Omental fat pad (tissue), 4 donors: ENCODE measurements around the gene PHF5A. TPM values are rescaled to one million over a fixed set of nuclear protein-coding genes. Genes with fewer than 3 reads are reported as not detected.

ENCODE experiments used
- ATAC-seq: fragments of 150-250 bp; one replicate; pipeline ENCODE4 v1.9.1; 2016; ENCODE audit warnings: mild to moderate bottlenecking, moderate library complexity; ENCODE audit not compliant: low FRiP score
- DNase-seq: peaks from one replicate; pipeline ENCODE4 v3.0.0-alpha.2; 2019; ENCODE audit warnings: low spot score
- total RNA-seq, 4 donors: library from RNA; depleted of rRNA; stranded (reverse); fragments of >200 nt; gene quantifications; one replicate each; pipeline ENCODE4 v1.1.0, GENCODE V29; 2016
- TF ChIP-seq, protein P1 (sequence below), 3 donors: fragments of 450-650 bp; IDR thresholded peaks; one replicate each; pipeline ENCODE4 v1.5.1; 2016 to 2017; ENCODE audit warnings: antibody characterized with exemption in 3 of 3, mild to moderate bottlenecking in 3 of 3, moderate library complexity in 2 of 3

PHF5A gene
- total RNA-seq, 4 donors from 2014 or later = 35.2 to 46.8 (median 42.3) TPM

DNA sequence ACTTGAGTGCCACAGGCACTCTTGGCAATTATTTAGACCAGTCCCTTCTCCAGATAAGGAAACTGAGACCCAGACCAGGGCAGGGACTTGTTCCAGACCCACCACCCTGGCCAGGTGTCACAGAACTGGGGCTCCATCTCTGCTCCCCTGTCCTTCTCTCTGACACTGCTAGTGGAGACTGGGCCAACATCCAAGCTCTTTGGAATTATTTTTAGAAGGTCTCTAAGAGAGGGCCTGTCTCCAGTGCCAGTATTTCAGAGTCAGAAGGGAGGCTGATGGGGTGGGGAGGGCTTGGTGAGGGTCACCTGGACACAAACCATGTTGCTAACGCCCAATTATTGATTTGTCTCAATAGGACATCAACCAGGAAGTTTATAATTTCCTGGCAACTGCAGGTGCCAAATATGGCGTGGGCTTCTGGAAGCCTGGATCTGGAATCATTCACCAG is 43.1 kb upstream of the PHF5A start:
- DNase-seq = no peak
- no peak for ATAC-seq

DNA sequence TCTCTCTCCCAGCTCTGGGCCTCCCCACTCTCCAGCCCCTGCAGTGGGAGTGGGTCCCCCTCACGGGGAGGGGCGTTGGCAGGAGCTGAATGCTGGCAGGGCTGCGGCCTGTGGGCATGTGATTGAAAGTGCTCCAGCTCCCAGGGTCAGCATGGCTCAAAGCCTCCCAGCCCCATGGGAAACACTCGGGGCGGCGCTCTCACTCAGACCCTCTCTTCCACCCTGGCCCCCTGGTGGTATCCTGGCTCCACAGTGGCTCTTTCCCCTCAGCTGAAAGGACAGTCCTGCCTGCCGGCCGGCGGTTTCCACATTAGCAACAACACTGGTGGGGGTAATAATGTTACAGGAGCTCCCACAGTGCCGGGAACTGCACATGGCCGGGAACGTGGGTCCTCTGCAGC is 40.3 kb upstream of the PHF5A start:
- DNase-seq = no peak
- no peak for ATAC-seq
- TF ChIP-seq, protein P1, sequence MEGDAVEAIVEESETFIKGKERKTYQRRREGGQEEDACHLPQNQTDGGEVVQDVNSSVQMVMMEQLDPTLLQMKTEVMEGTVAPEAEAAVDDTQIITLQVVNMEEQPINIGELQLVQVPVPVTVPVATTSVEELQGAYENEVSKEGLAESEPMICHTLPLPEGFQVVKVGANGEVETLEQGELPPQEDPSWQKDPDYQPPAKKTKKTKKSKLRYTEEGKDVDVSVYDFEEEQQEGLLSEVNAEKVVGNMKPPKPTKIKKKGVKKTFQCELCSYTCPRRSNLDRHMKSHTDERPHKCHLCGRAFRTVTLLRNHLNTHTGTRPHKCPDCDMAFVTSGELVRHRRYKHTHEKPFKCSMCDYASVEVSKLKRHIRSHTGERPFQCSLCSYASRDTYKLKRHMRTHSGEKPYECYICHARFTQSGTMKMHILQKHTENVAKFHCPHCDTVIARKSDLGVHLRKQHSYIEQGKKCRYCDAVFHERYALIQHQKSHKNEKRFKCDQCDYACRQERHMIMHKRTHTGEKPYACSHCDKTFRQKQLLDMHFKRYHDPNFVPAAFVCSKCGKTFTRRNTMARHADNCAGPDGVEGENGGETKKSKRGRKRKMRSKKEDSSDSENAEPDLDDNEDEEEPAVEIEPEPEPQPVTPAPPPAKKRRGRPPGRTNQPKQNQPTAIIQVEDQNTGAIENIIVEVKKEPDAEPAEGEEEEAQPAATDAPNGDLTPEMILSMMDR (IDR thresholded peaks at IDR 0.05) = no peak

More for the DNA sequence above, 43.1 kb upstream of the PHF5A start:
- TF ChIP-seq, protein P1 (IDR thresholded peaks at IDR 0.05) = no peak

DNA sequence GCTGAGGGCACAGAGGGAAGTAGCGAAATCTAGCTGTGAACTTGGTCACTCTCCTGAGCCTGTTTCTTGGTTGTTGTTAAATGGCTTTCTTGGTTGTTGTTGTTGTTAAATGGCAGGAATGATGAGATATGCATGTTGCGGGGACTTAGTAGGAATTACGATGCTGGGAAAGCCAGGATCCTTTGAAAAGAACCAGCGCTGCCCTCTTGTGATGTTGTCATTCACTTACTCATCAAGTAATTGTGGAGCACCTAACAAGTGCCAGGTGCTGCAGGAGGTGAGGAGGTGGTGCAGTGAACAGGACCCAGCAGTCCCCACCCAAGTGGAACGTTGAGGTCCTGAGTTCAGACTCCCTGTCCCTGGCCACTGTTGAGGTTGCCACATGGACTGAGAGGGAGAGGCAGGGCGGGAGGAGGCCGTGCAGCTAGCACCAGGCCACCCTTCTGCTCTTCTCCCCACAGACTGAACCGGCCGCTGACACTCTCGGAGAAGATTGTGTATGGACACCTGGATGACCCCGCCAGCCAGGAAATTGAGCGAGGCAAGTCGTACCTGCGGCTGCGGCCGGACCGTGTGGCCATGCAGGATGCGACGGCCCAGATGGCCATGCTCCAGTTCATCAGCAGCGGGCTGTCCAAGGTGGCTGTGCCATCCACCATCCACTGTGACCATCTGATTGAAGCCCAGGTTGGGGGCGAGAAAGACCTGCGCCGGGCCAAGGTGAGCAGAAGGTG is 39.0 kb upstream of the PHF5A start:
- DNase-seq = no peak
- TF ChIP-seq, protein P1 (IDR thresholded peaks at IDR 0.05) = no peak
- ATAC-seq = no peak

DNA sequence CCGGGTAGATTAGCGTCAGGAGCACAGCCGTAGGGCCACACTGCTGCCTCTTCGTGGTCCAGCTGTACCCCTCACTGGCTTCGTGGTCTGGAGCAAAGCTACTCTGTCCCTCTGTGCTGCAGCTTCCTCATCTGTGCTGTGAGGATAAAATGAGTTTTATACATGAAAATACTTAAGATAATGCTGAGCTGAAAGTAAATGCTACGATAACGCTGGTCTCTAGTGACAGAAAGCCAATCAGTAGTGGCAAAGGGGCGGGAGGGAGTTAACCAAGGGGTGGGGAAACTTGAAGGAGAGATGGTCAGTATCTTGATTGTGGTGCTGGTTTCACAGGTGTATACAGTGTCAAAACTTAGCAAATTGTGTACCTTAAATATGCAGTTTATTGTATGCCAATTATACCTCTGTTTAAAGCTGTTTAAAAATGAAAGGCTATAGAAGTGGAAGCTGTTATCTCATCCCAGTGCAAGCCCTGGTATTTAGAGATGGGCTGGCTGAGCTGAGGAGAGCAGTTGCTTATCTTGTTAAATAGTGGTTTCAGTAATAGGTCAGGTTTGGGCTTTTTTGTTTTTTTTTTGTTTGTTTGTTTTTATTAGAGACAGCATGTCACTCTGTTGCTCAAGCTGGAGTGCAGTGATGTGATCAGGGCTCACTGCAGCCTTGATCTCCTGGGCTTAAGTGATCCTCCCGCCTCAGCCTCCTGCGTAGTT is 37.2 kb upstream of the PHF5A start:
- no peak for ATAC-seq

DNA sequence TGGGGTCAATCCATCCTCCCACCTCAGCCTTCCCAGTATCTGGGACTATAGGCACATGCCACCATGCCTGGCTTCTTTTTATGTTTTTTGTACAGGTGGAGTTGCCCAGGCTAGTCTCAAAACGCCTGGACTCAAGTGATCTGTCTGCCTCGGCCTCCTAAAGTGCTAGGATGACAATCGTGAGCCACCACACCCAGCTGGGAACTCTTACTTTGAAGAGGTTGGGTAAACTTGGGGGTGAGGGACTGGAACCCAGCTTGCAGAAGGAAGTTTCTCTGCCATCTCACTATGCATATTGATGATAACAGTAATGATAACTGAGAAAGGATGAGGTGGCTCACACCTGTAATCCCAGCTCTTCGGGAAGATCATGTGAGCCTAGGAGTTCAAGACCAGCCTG is 36.3 kb upstream of the PHF5A start:
- no peak for ATAC-seq
- TF ChIP-seq, protein P1 (IDR thresholded peaks at IDR 0.05) = no peak
- DNase-seq = no peak

More for the DNA sequence above, 37.2 kb upstream of the PHF5A start:
- DNase-seq = no peak
- TF ChIP-seq, protein P1 (IDR thresholded peaks at IDR 0.05) = no peak

DNA sequence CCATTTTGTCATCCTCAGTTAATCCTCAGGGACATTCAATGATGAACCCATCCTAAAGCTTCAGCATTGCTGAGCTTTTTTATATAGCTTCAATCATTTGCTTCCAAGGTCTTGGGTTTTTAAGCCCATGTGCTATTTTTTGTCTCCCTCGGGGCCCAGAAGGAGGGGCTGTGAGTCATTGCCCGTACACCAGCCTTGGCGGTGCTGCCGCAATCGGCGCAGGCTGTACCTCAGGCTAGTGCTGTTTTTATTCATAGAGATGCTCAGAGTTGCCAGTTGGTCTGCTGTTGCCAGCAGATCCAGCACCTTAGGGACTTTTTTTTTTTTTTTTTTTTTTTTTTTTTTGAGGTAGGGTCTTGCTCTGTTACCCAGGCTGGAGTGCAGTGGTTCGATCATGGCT is 35.9 kb upstream of the PHF5A start:
- DNase-seq = no peak
- ATAC-seq = no peak
- TF ChIP-seq, protein P1 (IDR thresholded peaks at IDR 0.05) = no peak
